Endometrial microvascular endothelial cells (primary cell): ENCODE results near the gene PLA2R1. TPM values are rescaled to one million over a fixed set of nuclear protein-coding genes. Genes with fewer than 3 reads are reported as not detected.
"Not testable (repeated sequence)": the region's sequence is repeated elsewhere in the genome, so short reads cannot be mapped to it uniquely, and the experiment has no call there.

Experiments used
- in situ Hi-C: cut with HindIII; loops from 2 replicates; pipeline ENCODE4 v1.10.0; 2017; ENCODE audit warnings: low sequenced_read_pairs, low pct_unique_long_range_greater_than_20kb; ENCODE audit errors: inconsistent ontology term
- total RNA-seq: library from RNA; depleted of rRNA; stranded (reverse); fragments of >200 nt; gene quantifications from one replicate; pipeline ENCODE4 v1.2.3, GENCODE V29; 2015; ENCODE audit errors: inconsistent ontology term

The PLA2R1 gene
- total RNA-seq, 1 donor from 2014 or later: 2.9 TPM

- in situ Hi-C loops: not testable (repeated sequence)
Measured at GRCh38 chr2:160038662-160039061, 23.8 kb downstream of the PLA2R1 start.

DNA sequence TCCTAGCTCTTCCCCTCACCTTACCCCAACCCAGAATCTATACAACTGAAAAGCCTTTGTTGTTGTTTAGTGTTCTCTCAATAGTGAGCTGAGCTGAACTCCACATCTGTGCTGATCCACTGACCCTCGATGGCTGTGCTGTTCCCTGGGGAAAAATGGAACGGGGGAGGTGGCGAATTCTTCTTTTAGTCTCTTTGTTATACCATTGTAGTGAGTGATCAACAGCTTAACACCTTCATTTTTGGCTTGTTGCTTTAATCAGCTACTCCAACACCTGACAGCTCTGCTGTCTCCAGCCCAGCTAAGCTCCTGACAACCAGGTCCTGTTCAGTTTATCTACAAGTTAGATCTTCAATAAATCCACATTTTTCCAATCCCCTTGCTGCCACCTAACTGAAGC lies 25.7 kb downstream of the PLA2R1 start:
- in situ Hi-C loops: no loop called here

GRCh38 chr2:160035125-160035524 lies 27.3 kb downstream of the PLA2R1 start:
- in situ Hi-C loops: no loop called here

- in situ Hi-C loops: no loop called here
Measured at GRCh38 chr2:160034396-160034795, 28.0 kb downstream of the PLA2R1 start.

DNA sequence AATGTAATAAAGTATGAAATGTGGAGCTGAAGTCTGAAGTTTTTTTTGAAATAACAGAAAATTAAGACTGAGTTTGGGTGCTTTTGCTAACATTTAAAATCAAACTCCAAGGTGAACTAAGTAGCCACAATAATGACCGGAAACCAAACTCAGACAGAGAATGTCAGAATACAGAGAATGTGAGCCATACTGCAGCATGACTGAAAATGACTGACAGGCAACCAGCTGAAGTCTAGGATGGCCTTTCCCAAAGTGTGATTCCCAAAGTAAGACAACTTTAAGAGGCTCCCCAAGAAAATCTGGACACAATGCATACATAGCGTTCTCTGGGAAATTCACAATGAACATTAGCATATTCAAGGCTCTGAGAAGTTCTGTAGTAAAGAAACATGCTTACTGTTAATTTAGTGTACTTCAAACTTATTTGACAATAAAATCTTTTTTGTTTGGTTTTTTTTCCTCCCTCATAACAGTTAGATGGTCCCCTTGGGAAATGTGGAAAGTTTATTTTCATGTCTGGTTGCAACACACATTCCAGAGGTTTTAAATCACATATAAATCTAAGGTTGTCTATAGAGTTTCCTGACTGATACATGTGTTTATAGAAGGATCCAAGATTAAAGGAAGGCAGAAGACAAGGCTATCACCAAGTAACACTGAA lies 28.6 kb downstream of the PLA2R1 start:
- in situ Hi-C loops: no loop called here

DNA sequence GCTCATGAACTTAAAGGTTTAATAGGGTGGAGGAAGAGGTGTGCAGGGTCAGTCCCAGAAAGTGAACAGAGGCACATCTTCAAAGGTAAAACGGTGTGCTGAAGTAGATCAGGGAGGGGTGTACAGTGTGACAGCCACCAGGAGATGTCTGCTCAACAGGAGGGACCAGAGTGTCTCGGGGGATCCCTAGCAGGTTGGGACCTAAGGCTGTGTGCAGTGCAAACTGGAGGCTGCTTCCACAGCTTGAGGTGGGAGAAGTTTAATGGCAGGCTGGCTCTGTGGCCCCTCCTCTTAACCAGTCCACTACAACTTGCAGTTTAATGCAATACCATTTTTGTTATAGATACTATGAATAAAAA lies 33.2 kb downstream of the PLA2R1 start:
- in situ Hi-C loops: no loop called here

DNA sequence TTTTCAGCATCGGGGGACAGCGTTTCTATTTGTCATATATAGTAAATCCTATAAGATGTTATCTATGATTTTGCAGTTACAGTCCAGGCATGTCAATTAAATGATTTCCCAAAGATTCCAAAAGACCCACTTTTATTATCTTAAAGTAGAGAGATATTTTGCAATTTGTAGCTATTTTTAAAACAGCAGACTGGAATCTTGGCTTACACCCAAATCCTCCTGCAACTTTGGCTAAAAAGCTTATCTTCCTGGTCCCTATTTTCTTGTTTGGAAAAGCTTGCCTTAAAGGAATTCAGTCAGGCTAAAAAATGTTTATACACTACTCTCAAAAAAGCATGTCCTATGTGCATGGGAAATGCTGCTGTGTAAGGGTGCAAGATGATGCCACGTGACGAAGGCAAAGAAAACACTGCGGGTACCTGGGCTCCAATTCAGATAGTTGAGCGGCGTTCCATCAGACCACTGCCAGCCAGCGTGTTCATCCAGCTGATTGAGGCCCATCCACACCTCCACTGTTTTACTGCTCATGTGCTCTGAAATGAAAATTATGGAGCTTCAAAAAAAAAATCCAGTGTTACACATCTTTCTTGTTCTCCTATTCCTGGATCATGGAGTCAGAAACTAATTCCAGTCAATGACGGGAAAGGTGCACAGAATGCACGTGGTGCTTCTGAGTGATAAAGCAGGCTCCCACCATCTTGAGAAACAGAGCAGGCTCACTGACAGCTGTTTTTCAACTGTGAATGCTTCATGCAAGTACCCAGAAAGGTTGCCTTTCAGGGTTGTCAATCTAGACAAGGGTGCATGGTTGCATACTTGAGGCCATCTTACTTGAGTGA lies 33.8 kb downstream of the PLA2R1 start:
- in situ Hi-C loops: no loop called here

GRCh38 chr2:160022162-160022561 lies 40.3 kb downstream of the PLA2R1 start:
- in situ Hi-C loops: no loop called here

DNA sequence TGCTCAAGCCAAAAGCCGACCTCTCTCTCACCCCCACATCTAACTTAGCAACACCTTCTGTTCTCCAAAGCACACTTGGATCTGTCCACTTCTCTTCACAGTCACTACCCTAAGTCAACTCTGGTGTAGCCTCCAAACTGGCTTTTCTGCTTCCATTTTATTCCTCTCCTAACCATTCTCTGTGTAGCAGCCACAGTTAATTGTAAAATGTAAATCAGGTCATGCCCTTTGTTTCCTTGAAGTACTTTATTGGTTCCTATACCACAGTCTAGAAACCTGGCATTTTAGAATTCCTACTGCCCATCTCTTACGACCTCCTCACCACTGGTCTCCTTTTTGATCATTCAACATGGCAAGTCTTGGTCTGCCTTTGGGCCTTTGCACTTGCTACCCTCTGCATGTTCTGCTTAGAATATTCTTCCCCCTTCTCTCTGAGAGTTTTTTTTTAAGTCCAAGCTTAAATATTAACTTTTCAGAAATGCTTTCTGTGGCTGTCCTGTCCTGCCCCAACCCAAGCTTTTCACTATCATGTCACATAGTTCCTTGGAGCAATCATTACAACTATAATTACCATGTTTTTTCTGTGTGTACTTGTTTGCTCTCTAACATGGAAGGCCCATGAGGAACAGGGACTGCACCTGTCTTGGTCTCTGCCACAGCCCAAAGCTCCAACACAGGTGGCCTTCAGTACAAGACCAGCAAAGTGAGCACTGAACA lies 42.9 kb downstream of the PLA2R1 start:
- in situ Hi-C loops: no loop called here

- in situ Hi-C loops: no loop called here
Measured at GRCh38 chr2:160015746-160016145, 46.7 kb downstream of the PLA2R1 start.

GRCh38 chr2:160014227-160014626 lies 48.2 kb downstream of the PLA2R1 start:
- in situ Hi-C loops: no loop called here

- in situ Hi-C loops: no loop called here
Measured at GRCh38 chr2:160010361-160011145, 51.9 kb downstream of the PLA2R1 start.

DNA sequence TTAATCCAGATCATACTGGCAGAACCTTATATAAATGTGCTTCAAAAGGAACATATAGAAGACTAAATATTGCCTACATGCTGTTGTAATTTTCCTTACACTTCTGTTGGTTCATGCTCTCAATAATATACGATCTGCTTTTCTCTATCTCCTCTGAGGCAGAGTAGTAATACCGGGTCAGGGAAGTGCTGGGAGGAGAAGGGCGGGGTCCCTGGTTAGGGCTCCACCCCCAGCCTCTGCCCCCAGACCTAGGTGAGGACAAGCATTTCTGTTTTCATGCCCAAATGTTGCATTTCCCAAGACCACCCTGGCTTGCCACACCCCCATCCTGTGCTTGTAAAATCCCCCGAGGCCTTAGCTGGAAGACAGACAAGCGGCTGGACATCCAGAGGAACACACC lies 55.3 kb downstream of the PLA2R1 start:
- in situ Hi-C loops: no loop called here

DNA sequence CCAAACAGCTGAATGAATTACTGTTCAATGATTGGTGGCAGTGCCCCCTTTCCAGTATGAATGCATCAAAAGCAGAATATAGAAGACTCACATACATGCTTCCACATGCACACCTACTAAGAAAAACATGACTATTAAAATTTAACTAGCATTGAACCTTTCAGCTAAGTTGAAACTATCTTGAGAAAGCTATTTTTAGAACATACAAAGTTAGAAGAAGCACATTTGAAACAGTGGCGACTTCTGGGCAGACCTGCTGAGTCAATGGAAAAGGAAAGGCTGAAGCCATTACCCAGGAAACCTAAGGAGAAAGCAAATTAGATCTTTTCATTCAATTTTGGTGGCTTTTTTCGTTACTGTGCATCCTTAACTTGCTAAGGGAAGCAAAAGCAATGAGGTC lies 55.9 kb downstream of the PLA2R1 start:
- in situ Hi-C loops: no loop called here

DNA sequence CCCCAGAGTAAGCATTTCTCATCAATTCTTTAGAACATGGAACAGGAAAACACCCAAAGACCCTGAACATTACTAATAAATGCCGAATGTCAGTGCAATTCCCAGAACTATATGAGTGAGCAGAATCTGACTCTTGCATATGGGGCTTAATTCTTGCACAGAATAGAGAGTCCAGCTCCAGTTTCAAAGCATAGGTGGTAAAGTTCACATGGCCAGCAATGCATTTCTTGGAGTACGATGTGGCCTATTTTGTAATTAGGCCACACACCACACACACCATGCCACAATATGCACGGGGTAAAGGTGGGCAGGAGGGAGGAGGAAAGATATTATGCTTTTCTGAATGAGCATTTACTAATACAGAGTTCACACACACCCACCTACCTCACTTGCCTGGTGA lies 56.5 kb downstream of the PLA2R1 start:
- in situ Hi-C loops: no loop called here

- in situ Hi-C loops: no loop called here
Measured at GRCh38 chr2:160005476-160005875, 56.9 kb downstream of the PLA2R1 start.

- in situ Hi-C loops: no loop called here
Measured at GRCh38 chr2:159998961-159999360, 63.5 kb downstream of the PLA2R1 start.

DNA sequence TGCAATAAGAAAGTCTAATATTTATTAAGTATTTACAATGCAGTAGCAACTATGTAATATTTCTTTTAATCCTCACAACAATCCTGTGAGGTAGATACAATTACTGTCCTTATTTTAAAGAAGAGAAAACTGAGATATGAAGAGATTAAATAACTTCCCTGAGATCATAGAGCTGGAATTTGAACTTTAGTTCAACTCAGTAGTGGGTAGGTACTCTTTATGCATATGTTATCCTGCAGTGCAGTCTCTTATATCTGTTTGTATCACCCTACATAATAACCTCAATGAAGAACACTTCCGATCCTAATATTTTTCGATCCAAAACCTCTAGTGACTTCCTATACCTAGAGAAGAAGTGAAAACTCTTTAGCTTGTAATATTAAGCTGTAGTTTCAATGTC lies 64.2 kb downstream of the PLA2R1 start:
- in situ Hi-C loops: no loop called here
